ENCODE measurements around the gene THEM4. TPM values are rescaled to one million over a fixed set of nuclear protein-coding genes. Genes with fewer than 3 reads are reported as not detected.
"Not testable (repeated sequence)": the region's sequence is repeated elsewhere in the genome, so short reads cannot be mapped to it uniquely, and the experiment has no call there.

The THEM4 gene
- total and polyA plus RNA-seq, 2 experiments from 2014 or later, result 13.4 to 20.4 TPM

DNA sequence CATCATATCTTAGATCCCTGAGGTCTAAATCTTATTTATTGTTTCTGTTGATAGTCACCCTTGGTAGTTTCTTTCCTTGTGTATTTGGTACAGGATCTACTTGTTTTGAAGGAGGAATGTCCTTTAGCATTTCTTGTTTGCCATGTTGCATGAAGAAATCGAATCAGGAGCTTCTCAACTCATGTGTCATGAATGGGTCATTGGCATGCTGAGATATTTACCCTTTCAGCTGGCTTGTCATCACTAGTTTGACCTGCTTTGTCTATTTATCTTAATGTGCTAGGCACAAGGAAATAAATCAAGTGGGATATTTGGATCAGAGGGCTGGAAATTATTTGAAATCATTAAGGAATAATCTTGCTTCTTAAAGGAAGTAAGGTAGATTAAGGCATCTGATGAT, 23.8 kb downstream of the THEM4 start (continued):
- TF ChIP-seq, protein P1, sequence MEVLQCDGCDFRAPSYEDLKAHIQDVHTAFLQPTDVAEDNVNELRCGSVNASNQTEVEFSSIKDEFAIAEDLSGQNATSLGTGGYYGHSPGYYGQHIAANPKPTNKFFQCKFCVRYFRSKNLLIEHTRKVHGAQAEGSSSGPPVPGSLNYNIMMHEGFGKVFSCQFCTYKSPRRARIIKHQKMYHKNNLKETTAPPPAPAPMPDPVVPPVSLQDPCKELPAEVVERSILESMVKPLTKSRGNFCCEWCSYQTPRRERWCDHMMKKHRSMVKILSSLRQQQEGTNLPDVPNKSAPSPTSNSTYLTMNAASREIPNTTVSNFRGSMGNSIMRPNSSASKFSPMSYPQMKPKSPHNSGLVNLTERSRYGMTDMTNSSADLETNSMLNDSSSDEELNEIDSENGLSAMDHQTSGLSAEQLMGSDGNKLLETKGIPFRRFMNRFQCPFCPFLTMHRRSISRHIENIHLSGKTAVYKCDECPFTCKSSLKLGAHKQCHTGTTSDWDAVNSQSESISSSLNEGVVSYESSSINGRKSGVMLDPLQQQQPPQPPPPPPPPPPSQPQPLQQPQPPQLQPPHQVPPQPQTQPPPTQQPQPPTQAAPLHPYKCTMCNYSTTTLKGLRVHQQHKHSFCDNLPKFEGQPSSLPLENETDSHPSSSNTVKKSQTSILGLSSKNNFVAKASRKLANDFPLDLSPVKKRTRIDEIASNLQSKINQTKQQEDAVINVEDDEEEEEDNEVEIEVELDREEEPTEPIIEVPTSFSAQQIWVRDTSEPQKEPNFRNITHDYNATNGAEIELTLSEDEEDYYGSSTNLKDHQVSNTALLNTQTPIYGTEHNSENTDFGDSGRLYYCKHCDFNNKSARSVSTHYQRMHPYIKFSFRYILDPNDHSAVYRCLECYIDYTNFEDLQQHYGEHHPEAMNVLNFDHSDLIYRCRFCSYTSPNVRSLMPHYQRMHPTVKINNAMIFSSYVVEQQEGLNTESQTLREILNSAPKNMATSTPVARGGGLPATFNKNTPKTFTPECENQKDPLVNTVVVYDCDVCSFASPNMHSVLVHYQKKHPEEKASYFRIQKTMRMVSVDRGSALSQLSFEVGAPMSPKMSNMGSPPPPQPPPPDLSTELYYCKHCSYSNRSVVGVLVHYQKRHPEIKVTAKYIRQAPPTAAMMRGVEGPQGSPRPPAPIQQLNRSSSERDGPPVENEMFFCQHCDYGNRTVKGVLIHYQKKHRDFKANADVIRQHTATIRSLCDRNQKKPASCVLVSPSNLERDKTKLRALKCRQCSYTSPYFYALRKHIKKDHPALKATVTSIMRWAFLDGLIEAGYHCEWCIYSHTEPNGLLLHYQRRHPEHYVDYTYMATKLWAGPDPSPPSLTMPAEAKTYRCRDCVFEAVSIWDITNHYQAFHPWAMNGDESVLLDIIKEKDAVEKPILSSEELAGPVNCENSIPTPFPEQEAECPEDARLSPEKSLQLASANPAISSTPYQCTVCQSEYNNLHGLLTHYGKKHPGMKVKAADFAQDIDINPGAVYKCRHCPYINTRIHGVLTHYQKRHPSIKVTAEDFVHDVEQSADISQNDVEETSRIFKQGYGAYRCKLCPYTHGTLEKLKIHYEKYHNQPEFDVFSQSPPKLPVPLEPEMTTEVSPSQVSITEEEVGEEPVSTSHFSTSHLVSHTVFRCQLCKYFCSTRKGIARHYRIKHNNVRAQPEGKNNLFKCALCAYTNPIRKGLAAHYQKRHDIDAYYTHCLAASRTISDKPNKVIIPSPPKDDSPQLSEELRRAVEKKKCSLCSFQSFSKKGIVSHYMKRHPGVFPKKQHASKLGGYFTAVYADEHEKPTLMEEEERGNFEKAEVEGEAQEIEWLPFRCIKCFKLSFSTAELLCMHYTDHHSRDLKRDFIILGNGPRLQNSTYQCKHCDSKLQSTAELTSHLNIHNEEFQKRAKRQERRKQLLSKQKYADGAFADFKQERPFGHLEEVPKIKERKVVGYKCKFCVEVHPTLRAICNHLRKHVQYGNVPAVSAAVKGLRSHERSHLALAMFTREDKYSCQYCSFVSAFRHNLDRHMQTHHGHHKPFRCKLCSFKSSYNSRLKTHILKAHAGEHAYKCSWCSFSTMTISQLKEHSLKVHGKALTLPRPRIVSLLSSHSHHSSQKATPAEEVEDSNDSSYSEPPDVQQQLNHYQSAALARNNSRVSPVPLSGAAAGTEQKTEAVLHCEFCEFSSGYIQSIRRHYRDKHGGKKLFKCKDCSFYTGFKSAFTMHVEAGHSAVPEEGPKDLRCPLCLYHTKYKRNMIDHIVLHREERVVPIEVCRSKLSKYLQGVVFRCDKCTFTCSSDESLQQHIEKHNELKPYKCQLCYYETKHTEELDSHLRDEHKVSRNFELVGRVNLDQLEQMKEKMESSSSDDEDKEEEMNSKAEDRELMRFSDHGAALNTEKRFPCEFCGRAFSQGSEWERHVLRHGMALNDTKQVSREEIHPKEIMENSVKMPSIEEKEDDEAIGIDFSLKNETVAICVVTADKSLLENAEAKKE (CRISPR knock-in tag; IDR thresholded peaks at IDR 0.05), result no peak
- TF ChIP-seq NANOG (IDR thresholded peaks at IDR 0.05; ENCODE audit: borderline replicate concordance) (no peak), POLR2AphosphoS5 (IDR thresholded peaks at IDR 0.05; ENCODE audit: low read depth) (no peak)

DNA sequence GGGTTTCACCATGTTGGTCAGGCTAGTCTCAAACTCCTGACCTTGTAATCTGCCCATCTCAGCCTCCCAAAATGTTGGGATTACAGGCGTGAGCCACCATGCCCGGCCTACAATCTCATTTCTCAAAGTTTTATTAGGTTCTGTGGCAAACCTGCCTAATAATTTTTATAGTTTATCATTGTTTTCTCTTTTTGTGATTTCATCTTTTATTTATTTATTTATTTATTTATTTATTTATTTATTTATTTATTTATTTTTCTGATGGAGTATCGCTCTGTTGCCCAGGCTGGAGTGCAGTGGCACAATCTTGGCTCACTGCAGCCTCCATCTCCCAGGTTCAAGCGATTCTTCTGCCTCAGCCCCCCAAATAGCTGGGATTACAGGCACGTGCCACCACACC, 24.4 kb downstream of the THEM4 start:
- not testable (repeated sequence) for H3K27me3 ChIP-seq (ENCODE audit: insufficient read depth); H3K9me2 ChIP-seq (ENCODE audit: insufficient read depth); DNase-seq (ENCODE audit: low spot score); H3K4me1 ChIP-seq (ENCODE audit: insufficient read depth); H3K27ac Mint-ChIP-seq; H3F3A ChIP-seq (replicated peaks; ENCODE audit: low read depth); H3K4me1 Mint-ChIP-seq; H3K4me3 ChIP-seq; H3K79me2 ChIP-seq (replicated peaks; ENCODE audit: insufficient read depth); H3K9me3 Mint-ChIP-seq; H3K27ac ChIP-seq (ENCODE audit: low read depth); H3K4me3 Mint-ChIP-seq; H4K20me1 ChIP-seq (replicated peaks; ENCODE audit: insufficient read depth); H3K27me3 Mint-ChIP-seq (ENCODE audit: insufficient read depth, low read depth, poor library complexity); ATAC-seq; H3K4me2 ChIP-seq; H2AFZ ChIP-seq
- peaks cover 15% of the 10 kb centered on the region for H3K36me3 ChIP-seq (ENCODE audit: insufficient read depth)
- peaks cover 18% of the 10 kb centered on the region for H3K36me3 Mint-ChIP-seq (ENCODE audit: low read depth)

DNA sequence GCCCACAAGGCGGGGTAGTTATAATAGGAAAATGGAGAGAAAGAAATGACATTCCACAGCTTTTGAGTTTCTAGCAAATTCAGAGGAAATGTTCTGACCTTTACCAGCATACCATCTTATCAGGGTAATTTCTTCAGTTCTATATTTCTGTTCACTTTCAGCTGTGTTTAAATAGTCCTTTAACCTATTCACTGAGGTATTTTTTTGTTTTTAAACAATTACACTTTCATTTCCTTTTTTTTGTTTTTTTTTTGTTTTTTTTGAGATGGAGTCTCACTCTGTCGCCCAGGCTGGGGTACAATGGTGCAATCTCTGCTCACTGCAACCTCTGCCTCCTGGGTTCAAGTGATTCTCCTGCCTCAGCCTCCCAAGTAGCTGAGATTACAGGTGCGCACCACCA, 24.9 kb downstream of the THEM4 start:
- not testable (repeated sequence) for H3K27me3 Mint-ChIP-seq (ENCODE audit: insufficient read depth, low read depth, poor library complexity); H2AFZ ChIP-seq; H3K27me3 ChIP-seq (ENCODE audit: insufficient read depth); H3F3A ChIP-seq (replicated peaks; ENCODE audit: low read depth); ATAC-seq; H3K4me3 Mint-ChIP-seq; H3K9me3 Mint-ChIP-seq; DNase-seq (ENCODE audit: low spot score); H3K4me3 ChIP-seq; H3K27ac Mint-ChIP-seq; H3K4me1 Mint-ChIP-seq; H4K20me1 ChIP-seq (replicated peaks; ENCODE audit: insufficient read depth); H3K4me1 ChIP-seq (ENCODE audit: insufficient read depth); H3K27ac ChIP-seq (ENCODE audit: low read depth); H3K9me2 ChIP-seq (ENCODE audit: insufficient read depth); H3K79me2 ChIP-seq (replicated peaks; ENCODE audit: insufficient read depth); H3K4me2 ChIP-seq
- peaks cover 18% of the 10 kb centered on the region for H3K36me3 Mint-ChIP-seq (ENCODE audit: low read depth)
- peaks cover 15% of the 10 kb centered on the region for H3K36me3 ChIP-seq (ENCODE audit: insufficient read depth)

DNA sequence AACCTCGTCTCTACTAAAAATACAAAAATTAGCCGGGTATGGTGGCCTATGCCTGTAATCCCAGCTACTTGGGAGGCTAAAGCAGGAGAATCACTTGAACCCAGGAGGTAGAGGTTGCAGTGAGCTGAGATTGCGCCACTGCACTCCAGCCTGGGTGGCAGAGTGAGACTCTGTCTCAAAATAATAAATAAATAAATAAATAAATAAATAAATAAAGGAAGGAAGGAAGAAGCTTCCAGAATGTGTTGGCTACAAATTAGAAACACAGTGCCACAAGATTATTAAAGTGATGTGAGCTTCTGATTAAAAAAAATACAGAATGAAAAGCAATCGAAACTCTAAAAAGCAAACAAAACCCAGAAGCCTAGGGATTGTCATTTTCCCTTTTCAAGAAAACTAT, 25.4 kb downstream of the THEM4 start:
- not testable (repeated sequence) for H3K27me3 Mint-ChIP-seq (ENCODE audit: insufficient read depth, low read depth, poor library complexity); H3K9me3 Mint-ChIP-seq; H3K79me2 ChIP-seq (replicated peaks; ENCODE audit: insufficient read depth); ATAC-seq; H3K4me2 ChIP-seq; H3K27me3 ChIP-seq (ENCODE audit: insufficient read depth); H3K4me1 Mint-ChIP-seq; H3K9me2 ChIP-seq (ENCODE audit: insufficient read depth); H3K4me3 Mint-ChIP-seq; H3K27ac ChIP-seq (ENCODE audit: low read depth); H4K20me1 ChIP-seq (replicated peaks; ENCODE audit: insufficient read depth); H3K4me1 ChIP-seq (ENCODE audit: insufficient read depth); H3F3A ChIP-seq (replicated peaks; ENCODE audit: low read depth); H3K27ac Mint-ChIP-seq; DNase-seq (ENCODE audit: low spot score); H2AFZ ChIP-seq; H3K4me3 ChIP-seq
- H3K36me3 ChIP-seq (ENCODE audit: insufficient read depth), result peaks cover 15% of the 10 kb centered on the region
- peaks cover 18% of the 10 kb centered on the region for H3K36me3 Mint-ChIP-seq (ENCODE audit: low read depth)

DNA sequence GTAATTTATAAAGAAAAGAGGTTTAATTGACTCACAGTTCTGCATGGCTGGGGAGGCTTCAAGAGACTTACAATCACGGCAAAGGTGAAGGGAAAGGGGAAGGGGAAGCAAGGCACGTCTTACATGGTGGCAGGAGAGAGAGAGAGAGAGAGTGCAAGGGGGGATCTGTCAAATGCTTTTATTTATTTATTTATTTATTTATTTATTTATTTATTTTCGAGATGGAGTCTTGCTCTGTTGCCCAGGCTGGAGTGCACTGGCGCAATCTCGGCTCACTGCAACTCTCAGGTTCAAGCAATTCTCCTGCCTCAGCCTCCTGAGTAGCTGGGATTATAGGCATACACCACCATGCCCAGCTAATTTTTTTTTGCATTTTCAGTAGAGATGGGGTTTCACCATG, 26.4 kb downstream of the THEM4 start:
- not testable (repeated sequence) for H3K4me1 Mint-ChIP-seq; H3K27ac ChIP-seq (ENCODE audit: low read depth); H3K27ac Mint-ChIP-seq; H3K79me2 ChIP-seq (replicated peaks; ENCODE audit: insufficient read depth); H3K9me3 Mint-ChIP-seq; H3K27me3 Mint-ChIP-seq (ENCODE audit: insufficient read depth, low read depth, poor library complexity); DNase-seq (ENCODE audit: low spot score); H2AFZ ChIP-seq; H3K4me2 ChIP-seq; H3K4me1 ChIP-seq (ENCODE audit: insufficient read depth); H3F3A ChIP-seq (replicated peaks; ENCODE audit: low read depth); ATAC-seq; H4K20me1 ChIP-seq (replicated peaks; ENCODE audit: insufficient read depth); H3K4me3 Mint-ChIP-seq; H3K4me3 ChIP-seq; H3K9me2 ChIP-seq (ENCODE audit: insufficient read depth); H3K27me3 ChIP-seq (ENCODE audit: insufficient read depth)
- peaks cover 12% of the 10 kb centered on the region for H3K36me3 ChIP-seq (ENCODE audit: insufficient read depth)
- H3K36me3 Mint-ChIP-seq (ENCODE audit: low read depth), result peaks cover 16% of the 10 kb centered on the region
